Measurements from ENCODE around the gene SLC17A1. TPM values are rescaled to one million over a fixed set of nuclear protein-coding genes. Genes with fewer than 3 reads are reported as not detected.

SLC17A1 gene
- total RNA-seq, 2 donors from 2014 or later, result not detected

DNA sequence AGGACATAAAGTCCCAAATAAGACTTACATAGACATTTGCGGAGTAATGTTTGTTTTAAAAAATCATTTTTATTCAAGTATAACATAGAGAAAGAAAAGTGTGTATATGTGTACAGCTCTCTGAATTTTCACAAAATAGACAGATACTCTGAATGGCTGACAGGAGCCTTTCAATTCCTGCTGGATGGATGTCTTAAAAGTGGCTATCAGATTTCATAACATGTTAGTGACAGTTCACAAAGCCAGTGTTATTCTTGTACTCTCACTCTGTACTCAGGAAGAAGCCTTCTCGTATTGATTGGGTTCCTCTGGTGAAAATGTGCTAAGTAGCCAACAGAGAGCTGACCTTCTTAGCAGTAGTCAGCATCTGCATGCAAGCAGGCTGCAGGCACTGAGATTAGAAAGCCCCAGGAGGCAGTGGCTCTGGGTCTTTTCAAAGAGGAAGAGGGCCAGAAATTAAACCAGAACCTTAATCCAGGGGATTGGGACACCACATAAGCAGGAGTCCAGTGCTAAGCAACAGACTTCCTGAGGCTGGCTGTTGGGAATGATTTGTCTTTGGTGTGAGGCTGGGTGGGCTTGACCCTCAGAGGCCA, 57.6 kb downstream of the SLC17A1 start:
- H3K9me3 ChIP-seq, result no peaks in the 10 kb centered on the region

DNA sequence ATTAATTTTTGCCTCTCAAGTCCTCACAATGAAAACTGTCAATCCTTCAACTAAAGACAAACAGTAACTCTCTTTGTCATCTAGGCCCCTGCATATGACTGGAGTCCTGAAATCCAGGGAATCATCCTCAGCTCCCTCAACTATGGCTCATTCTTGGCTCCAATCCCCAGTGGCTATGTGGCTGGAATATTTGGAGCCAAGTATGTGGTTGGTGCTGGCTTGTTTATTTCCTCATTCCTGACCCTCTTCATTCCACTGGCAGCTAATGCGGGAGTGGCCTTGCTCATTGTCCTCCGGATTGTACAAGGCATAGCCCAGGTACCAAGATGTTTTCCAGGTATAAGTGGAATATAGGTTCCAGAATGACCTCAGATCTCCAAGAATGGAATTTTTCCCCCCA, 61.9 kb downstream of the SLC17A1 start:
- H3K9me3 ChIP-seq, result no peaks in the 10 kb centered on the region
- H3K36me3 ChIP-seq, result no peaks in the 10 kb centered on the region
- H3K9ac ChIP-seq (ENCODE audit: low read depth in 2 of 2, low read length in 2 of 2), result no peak overlapping the region
- H3K27me3 ChIP-seq, result no peaks in the 10 kb centered on the region
- no peak overlapping the region for H3K27ac ChIP-seq
- DNase-seq, result no peak
- intact Hi-C loops (cut with DNase I), result no loop called here
- TF ChIP-seq, protein P1, sequence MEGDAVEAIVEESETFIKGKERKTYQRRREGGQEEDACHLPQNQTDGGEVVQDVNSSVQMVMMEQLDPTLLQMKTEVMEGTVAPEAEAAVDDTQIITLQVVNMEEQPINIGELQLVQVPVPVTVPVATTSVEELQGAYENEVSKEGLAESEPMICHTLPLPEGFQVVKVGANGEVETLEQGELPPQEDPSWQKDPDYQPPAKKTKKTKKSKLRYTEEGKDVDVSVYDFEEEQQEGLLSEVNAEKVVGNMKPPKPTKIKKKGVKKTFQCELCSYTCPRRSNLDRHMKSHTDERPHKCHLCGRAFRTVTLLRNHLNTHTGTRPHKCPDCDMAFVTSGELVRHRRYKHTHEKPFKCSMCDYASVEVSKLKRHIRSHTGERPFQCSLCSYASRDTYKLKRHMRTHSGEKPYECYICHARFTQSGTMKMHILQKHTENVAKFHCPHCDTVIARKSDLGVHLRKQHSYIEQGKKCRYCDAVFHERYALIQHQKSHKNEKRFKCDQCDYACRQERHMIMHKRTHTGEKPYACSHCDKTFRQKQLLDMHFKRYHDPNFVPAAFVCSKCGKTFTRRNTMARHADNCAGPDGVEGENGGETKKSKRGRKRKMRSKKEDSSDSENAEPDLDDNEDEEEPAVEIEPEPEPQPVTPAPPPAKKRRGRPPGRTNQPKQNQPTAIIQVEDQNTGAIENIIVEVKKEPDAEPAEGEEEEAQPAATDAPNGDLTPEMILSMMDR (IDR thresholded peaks at IDR 0.05), result no peak
- H3K4me1 ChIP-seq, result no peaks in the 10 kb centered on the region
- no peak overlapping the region for H3K4me3 ChIP-seq

More for the DNA sequence above, 57.6 kb downstream of the SLC17A1 start:
- Histone ChIP-seq H3K27ac (no peak overlapping the region), H3K36me3 (no peaks in the 10 kb centered on the region), H3K9ac (ENCODE audit: low read depth in 2 of 2, low read length in 2 of 2) (no peak overlapping the region), H3K4me1 (no peaks in the 10 kb centered on the region), H3K27me3 (no peaks in the 10 kb centered on the region), H3K4me3 (no peak overlapping the region)
- no peak for DNase-seq
- intact Hi-C loops (cut with DNase I), result no loop called here
- TF ChIP-seq, protein P1 (IDR thresholded peaks at IDR 0.05), result no peak

DNA sequence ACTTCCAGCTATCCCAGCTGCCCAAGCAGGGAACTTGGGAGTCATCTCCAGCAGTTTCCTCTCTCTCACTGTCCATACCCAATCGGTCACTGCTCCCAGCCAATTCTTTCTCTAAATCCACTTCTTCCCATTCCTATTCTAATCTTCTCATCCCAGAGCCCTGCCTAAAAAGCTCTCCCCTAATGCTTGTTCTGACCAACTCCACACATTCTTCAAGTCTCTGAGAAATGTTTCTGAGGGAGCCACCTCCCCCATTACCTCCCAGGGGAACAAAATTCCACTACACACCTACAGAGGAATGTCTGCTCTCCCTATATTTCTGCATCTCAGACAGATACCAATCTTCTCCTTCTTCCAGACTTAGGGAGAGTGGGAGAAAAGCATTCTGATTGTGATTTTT, 63.3 kb downstream of the SLC17A1 start:
- no peak overlapping the region for H3K27ac ChIP-seq
- intact Hi-C loops (cut with DNase I), result no loop called here
- no peak for DNase-seq
- H3K36me3 ChIP-seq, result no peaks in the 10 kb centered on the region
- TF ChIP-seq, protein P1 (IDR thresholded peaks at IDR 0.05), result no peak
- no peak overlapping the region for H3K9ac ChIP-seq (ENCODE audit: low read depth in 2 of 2, low read length in 2 of 2)
- H3K4me3 ChIP-seq, result no peak overlapping the region
- H3K27me3 ChIP-seq, result no peaks in the 10 kb centered on the region
- H3K4me1 ChIP-seq, result no peaks in the 10 kb centered on the region
- H3K9me3 ChIP-seq, result no peaks in the 10 kb centered on the region

DNA sequence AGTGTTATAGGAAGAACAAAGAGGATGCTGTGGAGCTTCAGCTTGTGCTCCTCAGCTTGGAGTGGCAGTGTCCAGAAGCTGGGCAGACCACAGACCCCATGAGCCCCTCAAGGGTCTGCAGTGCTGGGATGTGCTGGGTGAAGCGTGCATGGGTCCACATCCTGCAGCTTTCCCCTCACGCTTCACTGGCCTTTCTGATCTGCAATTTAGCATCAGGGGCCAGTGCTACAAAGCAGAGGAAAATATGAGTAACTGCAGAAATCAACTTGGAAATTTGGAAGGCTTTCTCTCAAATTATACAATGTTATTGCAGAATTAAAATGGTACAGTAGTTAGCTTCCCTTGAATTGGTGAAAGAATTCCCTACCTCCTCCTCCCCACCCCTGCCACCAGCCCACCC, 67.2 kb downstream of the SLC17A1 start:
- Histone ChIP-seq H3K4me1 (no peaks in the 10 kb centered on the region), H3K27me3 (no peaks in the 10 kb centered on the region), H3K4me3 (no peak overlapping the region), H3K27ac (no peak overlapping the region), H3K36me3 (no peaks in the 10 kb centered on the region), H3K9me3 (no peaks in the 10 kb centered on the region), H3K9ac (ENCODE audit: low read depth in 2 of 2, low read length in 2 of 2) (no peak overlapping the region)
- DNase-seq, result no peak
- intact Hi-C loops (cut with DNase I), result no loop called here
- TF ChIP-seq, protein P1 (IDR thresholded peaks at IDR 0.05), result no peak

DNA sequence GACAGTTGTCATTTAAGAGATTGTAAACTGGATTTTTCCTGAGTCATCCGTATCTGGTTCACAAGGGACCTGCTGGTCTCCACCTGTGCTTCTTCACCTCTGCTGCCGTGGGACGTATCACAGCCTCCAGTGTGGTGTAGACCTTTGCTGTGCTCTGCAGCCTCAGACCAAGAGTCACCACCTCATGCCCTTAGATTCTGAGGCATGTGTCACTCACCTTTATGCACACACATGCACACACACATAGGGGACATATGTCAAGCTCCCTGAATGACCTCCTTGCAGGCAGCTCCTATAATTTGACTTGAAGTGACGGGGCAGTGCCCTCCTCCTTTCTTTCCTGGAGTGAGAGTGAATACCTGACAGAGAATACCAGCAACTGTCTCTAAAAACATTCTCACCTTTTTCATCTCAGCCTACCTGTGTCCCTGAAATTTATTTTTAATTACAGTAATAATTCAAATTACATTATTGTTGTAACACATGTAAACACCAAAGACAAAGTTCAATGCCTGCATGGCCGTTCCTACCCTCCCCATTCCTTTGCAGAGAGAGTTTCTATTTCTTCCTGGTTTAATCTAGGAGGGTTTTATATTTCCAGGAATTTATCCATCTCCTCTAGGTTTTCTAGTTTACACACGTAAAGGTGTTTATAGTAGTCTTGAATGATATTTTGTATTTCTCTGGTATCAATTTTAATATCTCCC, 73.8 kb downstream of the SLC17A1 start:
- no peaks in the 10 kb centered on the region for H3K27me3 ChIP-seq
- intact Hi-C loops (cut with DNase I), result no loop called here
- H3K4me3 ChIP-seq, result no peak overlapping the region

More for the DNA sequence above, 73.8 kb downstream of the SLC17A1 start:
- no peaks in the 10 kb centered on the region for H3K4me1 ChIP-seq
- H3K9me3 ChIP-seq, result no peaks in the 10 kb centered on the region
- H3K9ac ChIP-seq (ENCODE audit: low read depth in 2 of 2, low read length in 2 of 2), result no peak overlapping the region
- TF ChIP-seq, protein P1 (IDR thresholded peaks at IDR 0.05), result no peak
- peak overlapping the region; percentile 21 for H3K27ac ChIP-seq
- H3K36me3 ChIP-seq, result no peaks in the 10 kb centered on the region
- no peak for DNase-seq

All from colonic mucosa (tissue), 4 donors.